Activated CD8-positive, alpha-beta T cell treated with anti-CD3 and anti-CD28 coated beads for 36 hours (primary cell): Measurements from ENCODE around the gene YOD1. TPM values are rescaled to one million over a fixed set of nuclear protein-coding genes. Genes with fewer than 3 reads are reported as not detected.

Experiments
- ATAC-seq: fragments of 200-7000 bp; cut with Tn5 transposase; one replicate; pipeline ENCODE4 v1.10.0; 2021; ENCODE audit warnings: mild to moderate bottlenecking, moderate library complexity
- CTCF ChIA-PET: fragments of 350-600 bp; sonication (Branson Sonifier 250); formaldehyde crosslinking; loops from one replicate; lab custom pipeline; 2021; ENCODE audit warnings: antibody characterized with exemption; lab: Charles Lee
- POLR2A ChIA-PET: fragments of 350-600 bp; sonication (Branson Sonifier 250); formaldehyde crosslinking; loops from one replicate; lab custom pipeline; 2021; ENCODE audit warnings: antibody characterized with exemption; lab: Charles Lee
- DNase-seq: peaks from one replicate; pipeline ENCODE4 v3.0.0-alpha.2; 2020
- H3K27ac Mint-ChIP-seq: one replicate; pipeline ENCODE4 v1.8.0; 2021; ENCODE audit warnings: mild to moderate bottlenecking, mixed read lengths
- H3K27me3 Mint-ChIP-seq: one replicate; pipeline ENCODE4 v1.8.0; 2021; ENCODE audit warnings: mixed read lengths
- H3K36me3 Mint-ChIP-seq: one replicate; pipeline ENCODE4 v1.8.0; 2021; ENCODE audit warnings: low read depth, mixed read lengths
- H3K4me1 Mint-ChIP-seq: one replicate; pipeline ENCODE4 v1.8.0; 2021; ENCODE audit warnings: low read depth, mixed read lengths
- H3K4me3 Mint-ChIP-seq: one replicate; pipeline ENCODE4 v1.8.0; 2021; ENCODE audit warnings: mild to moderate bottlenecking, moderate library complexity, mixed read lengths
- H3K9me3 Mint-ChIP-seq: one replicate; pipeline ENCODE4 v1.8.0; 2021; ENCODE audit warnings: mixed read lengths
- intact Hi-C: fragments of 100-400 bp; cut with micrococcal nuclease; formaldehyde crosslinking; loops from one replicate; pipeline ENCODE4 v1.10.0; 2022
- total RNA-seq, 2 experiments: library from RNA; stranded (reverse); gene quantifications; one replicate each; pipeline ENCODE4 v1.2.3, GENCODE V29; 2021
- TF ChIP-seq, protein P1 (sequence below): fragments of 200-600 bp; IDR thresholded peaks from one replicate; pipeline ENCODE4 v1.8.0; 2022; ENCODE audit warnings: antibody characterized with exemption, mild to moderate bottlenecking

The YOD1 gene
- total RNA-seq, 2 experiments from 2014 or later: 7.4 to 7.5 TPM

DNA sequence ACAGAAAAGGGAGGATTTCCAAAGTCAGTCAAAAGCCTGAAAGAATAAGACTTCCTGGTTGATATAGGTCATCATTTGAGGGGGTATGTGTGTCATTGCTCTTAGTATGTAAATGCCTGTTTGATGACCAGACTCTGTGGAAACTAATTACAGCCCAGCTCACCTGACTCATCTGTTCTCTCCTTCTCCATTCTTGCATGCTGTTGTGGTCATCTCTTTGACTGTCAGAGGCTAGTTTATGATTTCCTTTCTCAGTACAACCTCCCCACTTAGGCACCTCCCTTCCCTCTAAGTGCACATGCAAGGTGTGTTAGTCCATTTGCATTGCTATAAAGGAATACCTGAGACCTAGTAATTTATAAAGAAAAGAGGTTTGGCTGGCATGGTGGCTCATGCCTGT, 16.0 kb downstream of the YOD1 start:
- Mint-ChIP-seq H3K27ac (no peak overlapping the region), H3K36me3 (no peaks in the 10 kb centered on the region), H3K4me3 (no peak overlapping the region), H3K4me1 (no peaks in the 10 kb centered on the region), H3K9me3 (no peaks in the 10 kb centered on the region), H3K27me3 (peaks cover 26% of the 10 kb centered on the region)
- intact Hi-C loops: no loop called here
- ChIA-PET CTCF (interaction anchor here (3.8 kb wide), 1 partner anchor 30 kb away, joined by 17 read pairs; no protein-coding TSS in a partner anchor), POLR2A (no interaction called here)
- peak; percentile 11 for DNase-seq
- TF ChIP-seq, protein P1, sequence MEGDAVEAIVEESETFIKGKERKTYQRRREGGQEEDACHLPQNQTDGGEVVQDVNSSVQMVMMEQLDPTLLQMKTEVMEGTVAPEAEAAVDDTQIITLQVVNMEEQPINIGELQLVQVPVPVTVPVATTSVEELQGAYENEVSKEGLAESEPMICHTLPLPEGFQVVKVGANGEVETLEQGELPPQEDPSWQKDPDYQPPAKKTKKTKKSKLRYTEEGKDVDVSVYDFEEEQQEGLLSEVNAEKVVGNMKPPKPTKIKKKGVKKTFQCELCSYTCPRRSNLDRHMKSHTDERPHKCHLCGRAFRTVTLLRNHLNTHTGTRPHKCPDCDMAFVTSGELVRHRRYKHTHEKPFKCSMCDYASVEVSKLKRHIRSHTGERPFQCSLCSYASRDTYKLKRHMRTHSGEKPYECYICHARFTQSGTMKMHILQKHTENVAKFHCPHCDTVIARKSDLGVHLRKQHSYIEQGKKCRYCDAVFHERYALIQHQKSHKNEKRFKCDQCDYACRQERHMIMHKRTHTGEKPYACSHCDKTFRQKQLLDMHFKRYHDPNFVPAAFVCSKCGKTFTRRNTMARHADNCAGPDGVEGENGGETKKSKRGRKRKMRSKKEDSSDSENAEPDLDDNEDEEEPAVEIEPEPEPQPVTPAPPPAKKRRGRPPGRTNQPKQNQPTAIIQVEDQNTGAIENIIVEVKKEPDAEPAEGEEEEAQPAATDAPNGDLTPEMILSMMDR: no peak
- ATAC-seq: peak; percentile 71

DNA sequence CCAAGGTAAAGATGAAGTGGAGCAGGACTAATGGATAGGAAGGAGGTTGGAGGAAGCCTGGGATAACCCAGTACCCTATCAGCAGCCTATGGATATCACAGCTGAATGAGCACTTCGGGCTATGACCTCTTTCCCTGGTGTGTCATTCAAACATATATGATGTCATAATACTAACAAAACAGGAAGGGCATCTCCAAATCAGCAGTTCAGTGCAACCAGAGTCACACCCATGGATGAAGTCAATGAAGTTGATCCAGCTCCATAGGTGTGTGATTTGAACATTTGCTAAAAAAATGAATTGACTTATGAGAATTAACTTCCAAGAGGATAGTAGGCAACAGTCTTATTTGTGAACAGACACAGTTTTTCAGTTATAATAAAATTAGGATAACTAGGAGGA, 16.8 kb downstream of the YOD1 start:
- CTCF ChIA-PET: interaction anchor here (1.2 to 3.3 kb wide), 4 partner anchors 15 to 169 kb away, joined by 3 to 16 read pairs (median 10); partner anchors contain the start of gene IL20
- TF ChIP-seq, protein P1: no peak

DNA sequence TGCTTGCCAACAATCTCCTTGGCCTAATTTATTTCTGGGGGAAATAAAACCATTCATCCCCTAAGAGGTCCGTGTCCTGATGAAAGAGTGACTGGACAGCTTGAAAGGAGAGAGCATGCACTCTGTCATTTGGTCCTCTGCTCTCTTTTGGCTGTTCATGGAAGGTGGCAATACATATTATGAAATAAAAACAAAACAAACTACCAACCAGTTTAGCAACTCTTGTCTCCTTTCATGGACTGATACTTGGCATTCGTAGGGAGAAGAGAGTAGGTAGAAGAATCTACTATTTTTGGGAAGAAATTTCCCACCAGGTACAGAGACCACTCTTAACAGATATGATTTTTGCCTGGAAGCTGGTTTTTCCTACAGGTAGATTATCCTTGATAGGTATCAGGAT, 17.7 kb downstream of the YOD1 start:
- DNase-seq (no peak), ATAC-seq (no peak)
- no peaks in the 10 kb centered on the region for H3K4me1 Mint-ChIP-seq
- intact Hi-C loops: no loop called here
- peaks cover 29% of the 10 kb centered on the region for H3K27me3 Mint-ChIP-seq
- no peak overlapping the region for H3K27ac Mint-ChIP-seq
- no peak overlapping the region for H3K4me3 Mint-ChIP-seq
- no peaks in the 10 kb centered on the region for H3K9me3 Mint-ChIP-seq
- ChIA-PET CTCF (interaction anchor here (1.0 to 3.3 kb wide), 6 partner anchors 9 to 168 kb away, joined by 3 to 16 read pairs (median 6); partner anchors contain the start of gene IL20), POLR2A (interaction anchor here (1.2 kb wide), 1 partner anchor 19 kb away, joined by 3 read pairs; the partner anchor contains the start of gene PFKFB2)
- TF ChIP-seq, protein P1: no peak
- H3K36me3 Mint-ChIP-seq: no peaks in the 10 kb centered on the region

More for the DNA sequence above, 16.8 kb downstream of the YOD1 start:
- H3K27me3 Mint-ChIP-seq: peaks cover 26% of the 10 kb centered on the region
- POLR2A ChIA-PET: no interaction called here
- no peaks in the 10 kb centered on the region for H3K36me3 Mint-ChIP-seq
- H3K27ac Mint-ChIP-seq: no peak overlapping the region
- intact Hi-C loops: no loop called here
- H3K4me1 Mint-ChIP-seq: no peaks in the 10 kb centered on the region
- no peak for DNase-seq
- no peaks in the 10 kb centered on the region for H3K9me3 Mint-ChIP-seq
- H3K4me3 Mint-ChIP-seq: no peak overlapping the region
- no peak for ATAC-seq

DNA sequence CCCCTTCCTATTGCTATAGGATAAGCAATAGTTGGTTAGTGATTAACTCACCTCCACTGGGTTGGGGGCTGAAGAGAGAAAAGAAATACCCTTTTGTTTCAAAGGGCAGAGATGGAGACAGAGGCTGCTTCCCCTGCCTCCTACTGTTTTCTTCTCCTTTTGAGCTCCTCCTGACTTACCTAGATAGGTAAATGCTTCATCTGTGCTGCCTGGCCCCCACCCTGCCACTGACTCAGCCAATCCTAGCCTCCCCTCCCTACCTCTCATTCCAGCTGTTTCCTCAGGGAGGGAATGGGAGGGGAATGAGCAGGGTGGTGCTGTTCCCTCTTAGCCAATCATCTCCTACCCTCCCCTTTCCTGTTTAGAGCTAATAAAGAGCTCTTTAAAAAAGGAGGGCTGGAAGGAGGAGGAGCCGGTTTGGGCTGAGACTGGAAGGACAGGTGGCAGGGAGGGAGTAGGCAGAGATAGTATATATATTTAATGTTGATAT, 18.4 kb downstream of the YOD1 start, which contains the start of gene C1orf116:
Gene C1orf116 (minus strand): TSS at position 229 of the 490 bp plus-strand sequence. CDS start 5,158 bp downstream, outside the sequence.
- Mint-ChIP-seq H3K9me3 (no peaks in the 10 kb centered on the region), H3K36me3 (no peaks in the 10 kb centered on the region), H3K27ac (no peak within 1 kb of the TSS), H3K4me3 (no peak within 1 kb of the TSS), H3K4me1 (no peaks in the 10 kb centered on the region), H3K27me3 (peaks cover 29% of the 10 kb centered on the region)
- ChIA-PET POLR2A (interaction anchor here (1.2 kb wide), 1 partner anchor 20 kb away, joined by 3 read pairs; the partner anchor contains the start of gene PFKFB2), CTCF (interaction anchor here (0.7 to 3.3 kb wide), 8 partner anchors 8 to 367 kb away, joined by 3 to 16 read pairs (median 4); no protein-coding TSS in a partner anchor)
- TF ChIP-seq, protein P1: no peak
- DNase-seq: no peak
- ATAC-seq: no peak
- intact Hi-C loops: no loop called here

DNA sequence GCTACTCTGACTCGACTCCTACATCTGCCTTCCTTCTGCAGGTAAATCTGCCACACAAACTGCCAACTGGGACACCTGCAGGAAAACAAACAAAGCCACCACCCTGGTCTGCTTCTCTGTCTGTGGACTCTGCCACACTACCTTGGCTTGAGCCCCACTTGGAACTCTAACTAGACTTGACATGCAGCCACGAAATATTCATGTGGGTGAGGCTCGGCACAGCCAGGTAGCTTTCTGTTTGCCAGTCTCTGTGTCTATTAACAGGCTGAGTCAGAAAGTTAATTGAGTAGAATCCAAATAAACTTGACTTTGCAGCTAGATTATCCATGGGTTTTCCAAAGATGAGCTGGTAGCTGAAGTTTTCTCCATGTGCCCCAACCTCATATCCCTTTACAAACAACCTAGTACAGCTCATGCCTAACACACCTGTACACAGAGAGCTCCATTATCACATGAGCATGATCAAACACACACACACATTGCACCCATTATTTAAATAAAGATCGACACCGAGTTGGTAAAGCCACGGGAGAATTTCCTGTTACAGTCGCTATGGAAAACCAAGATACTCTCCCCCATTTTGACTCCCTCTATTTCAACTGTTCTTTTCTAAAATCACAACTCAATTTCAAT, 19.3 kb downstream of the YOD1 start:
- Mint-ChIP-seq H3K36me3 (no peaks in the 10 kb centered on the region), H3K27ac (no peak overlapping the region), H3K4me3 (no peak overlapping the region), H3K27me3 (peaks cover 35% of the 10 kb centered on the region), H3K9me3 (no peaks in the 10 kb centered on the region), H3K4me1 (no peaks in the 10 kb centered on the region)
- POLR2A ChIA-PET: no interaction called here
- no peak for ATAC-seq
- no peak for DNase-seq
- TF ChIP-seq, protein P1: no peak
- intact Hi-C loops: no loop called here
- CTCF ChIA-PET: interaction anchor here (0.7 to 3.3 kb wide), 6 partner anchors 8 to 167 kb away, joined by 3 to 16 read pairs (median 4); no protein-coding TSS in a partner anchor
